K562 (cell line): Measurements from ENCODE around the gene CD14. TPM values are rescaled to one million over a fixed set of nuclear protein-coding genes. Genes with fewer than 3 reads are reported as not detected.

Experiments used
- ATF7 ChIP-seq: fragments of 450-650 bp; IDR thresholded peaks from 2 replicates; pipeline ENCODE4 v1.7.1; 2014; ENCODE audit warnings: mild to moderate bottlenecking, moderate library complexity
- BHLHE40 ChIP-seq: IDR thresholded peaks from 2 replicates; pipeline ENCODE4 v1.6.1; 2011; ENCODE audit warnings: low read length, improper control_type of control experiment
- CBX2 ChIP-seq: fragments of 200-600 bp; sonication (generic); IDR thresholded peaks from one replicate; pipeline ENCODE4 v1.6.1; 2012; ENCODE audit warnings: mild to moderate bottlenecking, low read length, inconsistent platforms; ENCODE audit not compliant: insufficient read depth, poor library complexity, severe bottlenecking
- CBX3 ChIP-seq, 2 experiments: IDR thresholded peaks; 1 replicate in 1 of 2; 2 replicates in 1 of 2; pipeline ENCODE4 v1.6.1; 2012; ENCODE audit warnings: inconsistent platforms in 2 of 2, low read length in 2 of 2, borderline replicate concordance in 1 of 2, control low read depth in 1 of 2
- CBX8 ChIP-seq: fragments of 200-600 bp; sonication (generic); IDR thresholded peaks from 2 replicates; pipeline ENCODE4 v1.6.1; 2012; ENCODE audit warnings: borderline replicate concordance, mixed run types, low read depth, mild to moderate bottlenecking, moderate library complexity, mixed read lengths, low read length, control low read depth, inconsistent platforms; ENCODE audit not compliant: poor library complexity, severe bottlenecking; ENCODE audit errors: extremely low read depth
- CC2D1A ChIP-seq: fragments of 450-650 bp; IDR thresholded peaks from 2 replicates; pipeline ENCODE4 v1.6.1; 2017; ENCODE audit warnings: mild to moderate bottlenecking
- ETV5 ChIP-seq: sonication (generic); formaldehyde crosslinking; IDR thresholded peaks from 2 replicates; pipeline ENCODE4 v1.4.0; 2020; ENCODE audit warnings: low read depth, mild to moderate bottlenecking, missing genetic modification reagents
- EWSR1 ChIP-seq: fragments of 450-650 bp; IDR thresholded peaks from 2 replicates; pipeline ENCODE4 v1.6.1; 2018; ENCODE audit warnings: borderline replicate concordance, mild to moderate bottlenecking, low read depth, moderate library complexity; ENCODE audit not compliant: partially characterized antibody
- HDAC3 ChIP-seq: fragments of 450-650 bp; IDR thresholded peaks from 2 replicates; pipeline ENCODE4 v1.6.1; 2018; ENCODE audit warnings: borderline replicate concordance, mild to moderate bottlenecking, moderate library complexity; ENCODE audit not compliant: partially characterized antibody
- IRF9 ChIP-seq: fragments of 450-650 bp; IDR thresholded peaks from 2 replicates; pipeline ENCODE4 v1.6.1; 2016; ENCODE audit warnings: missing biosample characterization, missing genetic modification characterization
- MAFG ChIP-seq: fragments of 450-650 bp; conservative IDR thresholded peaks from 2 replicates; pipeline ENCODE4 v1.6.1; 2016; ENCODE audit warnings: missing genetic modification characterization, missing compliant biosample characterization
- MLLT1 ChIP-seq, 2 experiments: fragments of 450-650 bp; IDR thresholded peaks; 2 replicates each; pipeline ENCODE4 v1.6.1; 2016
- MYBL2 ChIP-seq, 2 experiments: fragments of 450-650 bp in 1 of 2; sonication (generic) in 1 of 2; formaldehyde crosslinking in 1 of 2; IDR thresholded peaks; 2 replicates each; pipeline versions ENCODE4 v1.6.1 to v1.8.1; 2017 to 2022; ENCODE audit warnings: borderline replicate concordance in 1 of 2, inconsistent platforms in 1 of 2, low read depth in 1 of 2, mild to moderate bottlenecking in 1 of 2, missing genetic modification reagents in 1 of 2, moderate library complexity in 1 of 2
- NFE2 ChIP-seq: IDR thresholded peaks from 2 replicates; pipeline ENCODE4 v1.6.1; 2014; ENCODE audit warnings: antibody characterized with exemption, low read depth
- NR3C1 ChIP-seq: sonication (generic); formaldehyde crosslinking; IDR thresholded peaks from 2 replicates; pipeline ENCODE4 v1.8.1; 2022; ENCODE audit warnings: missing genetic modification reagents
- PYGO2 ChIP-seq: fragments of 450-650 bp; IDR thresholded peaks from 2 replicates; pipeline ENCODE4 v1.6.1; 2016; ENCODE audit warnings: mild to moderate bottlenecking, missing genetic modification characterization, moderate library complexity, missing compliant biosample characterization
- RFX5 ChIP-seq: IDR thresholded peaks from 2 replicates; pipeline ENCODE4 v1.6.1; 2011; ENCODE audit warnings: low read depth, mild to moderate bottlenecking, improper control_type of control experiment, low read length
- TCFL5 ChIP-seq: fragments of 250-450 bp; sonication (Bioruptor Pico); conservative IDR thresholded peaks from 2 replicates; pipeline ENCODE4 v1.6.1; 2021; ENCODE audit warnings: mild to moderate bottlenecking, moderate library complexity, matching md5 sums
- TFAM ChIP-seq: fragments of 250-450 bp; sonication (Bioruptor Pico); conservative IDR thresholded peaks from 2 replicates; pipeline ENCODE4 v1.5.0; 2021; ENCODE audit warnings: mild to moderate bottlenecking, moderate library complexity
- USF2 ChIP-seq: sonication (generic); formaldehyde crosslinking; IDR thresholded peaks from 2 replicates; pipeline ENCODE4 v1.5.0; 2020; ENCODE audit warnings: missing genetic modification reagents
- ZBTB17 ChIP-seq: fragments of 450-650 bp; formaldehyde crosslinking; IDR thresholded peaks from 2 replicates; pipeline ENCODE4 v1.4.0; 2020; ENCODE audit warnings: mild to moderate bottlenecking
- ZFP1 ChIP-seq: fragments of 450-650 bp; formaldehyde crosslinking; IDR thresholded peaks from 2 replicates; pipeline ENCODE4 v1.4.0; 2020; ENCODE audit warnings: mild to moderate bottlenecking, mixed read lengths
- ZNF212 ChIP-seq: fragments of 450-650 bp; formaldehyde crosslinking; IDR thresholded peaks from 2 replicates; pipeline ENCODE4 v1.4.0; 2020; ENCODE audit warnings: mild to moderate bottlenecking
- polyA plus RNA-seq, 8 experiments: library from polyadenylated mRNA; depleted of rRNA in 4 of 8; stranded (reverse) in 5 of 8; unstranded in 3 of 8; fragments of >200 nt; fragmentation: Nextera tagmentation in 2 of 8; fragmentation: Illumina TruSeq in 1 of 8; extraction: Ambion mirVana in 2 of 8; extraction: Trizol in 1 of 8; gene quantifications; 2 replicates each; pipeline versions ENCODE4 v1.2.1 to v1.2.3, GENCODE V29; 2011 to 2014; ENCODE audit warnings: inconsistent platforms in 1 of 8, missing spikeins in 1 of 8
- total RNA-seq, 7 experiments: library from RNA; depleted of rRNA in 6 of 7; stranded (reverse); fragments of >200 nt in 6 of 7; fragmentation: Illumina TruSeq in 2 of 7; extraction: Trizol in 2 of 7; gene quantifications; 2 replicates each; pipeline versions ENCODE4 v1.2.1 to v1.2.3, GENCODE V29; 2011 to 2021; ENCODE audit warnings: low replicate concordance in 1 of 7
- TF ChIP-seq, protein P1 (sequence below): fragments of 250-450 bp; sonication (Bioruptor Pico); IDR thresholded peaks from 2 replicates; pipeline ENCODE4 v1.8.0; 2022; ENCODE audit warnings: inconsistent platforms, mild to moderate bottlenecking, moderate library complexity, borderline replicate concordance

Gene CD14
- total and polyA plus RNA-seq, 9 of the 15 experiments (the other 6 are each of a cell fraction or from before 2014, with no cell fraction given), result 0.07 to 0.47 (median 0.14) TPM; not detected in 2

GRCh38 chr5:140664359-140665119 is 31.6 kb upstream of the CD14 start, which contains the start of gene WDR55 (continued):
- TF ChIP-seq MYBL2 (IDR thresholded peaks at IDR 0.05; ENCODE audit: low read depth), result no peak
- TF ChIP-seq MYBL2 (CRISPR knock-in tag; IDR thresholded peaks at IDR 0.05; ENCODE audit: borderline replicate concordance), result no peak
- TF ChIP-seq TCFL5, result no peak
- TF ChIP-seq NFE2, result no peak
- peak in 1 of 2 experiments; percentile 77; a peak in 1 of 3 replicates for TF ChIP-seq CBX3 (IDR thresholded peaks at IDR 0.05; ENCODE audit: borderline replicate concordance in 1 of 2, low read length in 2 of 2)
- TF ChIP-seq MAFG (tag), result no peak
- TF ChIP-seq ETV5, result peak; percentile 97
- TF ChIP-seq ZFP1 (CRISPR knock-in tag), result no peak
- TF ChIP-seq CBX8, result no peak
- no peak for TF ChIP-seq IRF9 (tag)
- TF ChIP-seq HDAC3, result peak; percentile 62
- no peak; the same call in none of the 2 replicates for TF ChIP-seq BHLHE40
- TF ChIP-seq, protein P1, sequence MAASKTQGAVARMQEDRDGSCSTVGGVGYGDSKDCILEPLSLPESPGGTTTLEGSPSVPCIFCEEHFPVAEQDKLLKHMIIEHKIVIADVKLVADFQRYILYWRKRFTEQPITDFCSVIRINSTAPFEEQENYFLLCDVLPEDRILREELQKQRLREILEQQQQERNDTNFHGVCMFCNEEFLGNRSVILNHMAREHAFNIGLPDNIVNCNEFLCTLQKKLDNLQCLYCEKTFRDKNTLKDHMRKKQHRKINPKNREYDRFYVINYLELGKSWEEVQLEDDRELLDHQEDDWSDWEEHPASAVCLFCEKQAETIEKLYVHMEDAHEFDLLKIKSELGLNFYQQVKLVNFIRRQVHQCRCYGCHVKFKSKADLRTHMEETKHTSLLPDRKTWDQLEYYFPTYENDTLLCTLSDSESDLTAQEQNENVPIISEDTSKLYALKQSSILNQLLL, result no peak
- TF ChIP-seq PYGO2 (tag), result no peak
- TF ChIP-seq EWSR1, result no peak
- no peak for TF ChIP-seq MLLT1 (IDR thresholded peaks at IDR 0.05)
- peak; percentile 87 for TF ChIP-seq ATF7
- no peak for TF ChIP-seq CBX2
- no peak for TF ChIP-seq RFX5
- TF ChIP-seq CC2D1A, result no peak
- no peak for TF ChIP-seq TFAM
- TF ChIP-seq USF2 (CRISPR knock-in tag), result no peak
- no peak for TF ChIP-seq NR3C1 (CRISPR knock-in tag)
- peak; percentile 51; the same call in 1 of the 2 replicates for TF ChIP-seq ZBTB17
- peak; percentile 55; the same call in 1 of the 2 replicates for TF ChIP-seq ZNF212 (CRISPR knock-in tag)
